ENCODE measurements around the gene CRYM. TPM values are rescaled to one million over a fixed set of nuclear protein-coding genes. Genes with fewer than 3 reads are reported as not detected.

The CRYM gene
- total RNA-seq (2021; ENCODE audit: unreplicated experiment) (4.9 TPM), Bru-seq, nascent RNA (percentile 22 among the genes with signal in this experiment), BruChase-seq, experiment 1, labeled RNA remaining after a 6-hour chase (percentile 21 among the genes with signal in this experiment), BruChase-seq, experiment 2, labeled RNA remaining after a 2-hour chase (percentile 23 among the genes with signal in this experiment)
- polyA plus RNA-seq (2012) = 4.7 and 4.9 TPM in 2 replicates
- long read RNA-seq, partial matches to known transcripts = 4 of 8 reads
- long read RNA-seq, other reads (novel, unspliced or antisense) = 4 of 8 reads

- peak within 1 kb of the TSS; percentile 100 for H3K4me2 ChIP-seq (ENCODE audit: low read length)
- POLR2A ChIA-PET = no interaction called here
- H3K4me1 ChIP-seq (ENCODE audit: control insufficient read depth in 1 of 2, insufficient read depth in 2 of 2, low read length in 2 of 2) = peaks cover 0 to 18% of the 10 kb centered on the region in 2 experiments; a peak in 1 of 4 replicates
- no peaks in the 10 kb centered on the region for H4K20me1 ChIP-seq (ENCODE audit: insufficient read depth)
- peak within 1 kb of the TSS; percentile 44 to 67 for H3K4me3 ChIP-seq (replicated peaks in 1 of 2; ENCODE audit: low read depth in 1 of 2, low read length in 2 of 2)
- CTCF ChIA-PET = interaction anchor here (1.0 to 3.3 kb wide), 2 partner anchors 10 to 90 kb away, joined by 3 to 22 read pairs; no protein-coding TSS in a partner anchor
- no peaks in the 10 kb centered on the region; the same call in 1 of the 2 replicates for H3K27me3 ChIP-seq (ENCODE audit: insufficient read depth, low read length)
- H3K27ac ChIP-seq (ENCODE audit: low read depth, low read length) = no peak within 1 kb of the TSS
- BruUV-seq (replicated peaks) = no TSS peak
- H3K79me2 ChIP-seq (ENCODE audit: insufficient read depth, low read length) = no peaks in the 10 kb centered on the region
- H3K9me2 ChIP-seq (ENCODE audit: insufficient read depth) = no peaks in the 10 kb centered on the region
- H3K9me3 ChIP-seq (ENCODE audit: control insufficient read depth in 1 of 2, insufficient read depth in 1 of 2, low read depth in 1 of 2, low read length in 2 of 2) = no peaks in the 10 kb centered on the region
- peak within 1 kb of the TSS; percentile 81 for H2AFZ ChIP-seq (ENCODE audit: low read depth, low read length, poor library complexity, severe bottlenecking)
- intact Hi-C loops (cut with micrococcal nuclease) = loop anchor here (1.0 kb wide), 1 partner anchor 90 kb away; no protein-coding TSS in a partner anchor
- RAD21 ChIA-PET (ENCODE audit: low non-redundant PET in 1 of 2, low total read pairs in 2 of 2, uncharacterized antibody in 2 of 2, unreplicated experiment in 2 of 2) = no interaction called here
- peak; percentile 98 for ATAC-seq
- no peaks in the 10 kb centered on the region for H3K36me3 ChIP-seq (ENCODE audit: control insufficient read depth in 1 of 2, insufficient read depth in 2 of 2, low read length in 2 of 2)
- DNase-seq (ENCODE audit: low read depth, low spot score) = no peak
- peak within 1 kb of the TSS; percentile 55 for H3K9ac ChIP-seq (ENCODE audit: low read length)
- TF ChIP-seq CBX3 (IDR thresholded peaks at IDR 0.05; ENCODE audit: low read depth) = 0 out of 2 replicates have a peak, but pooled peaks have one; percentile 26
- TF ChIP-seq RAD21 (IDR thresholded peaks at IDR 0.05; ENCODE audit: low read depth) = peak; percentile 48
- no peak for TF ChIP-seq TCF7L2 (IDR thresholded peaks at IDR 0.05; ENCODE audit: borderline replicate concordance, extremely low read depth, insufficient read depth, insufficient read length)
- TF ChIP-seq MAX (IDR thresholded peaks at IDR 0.05) = 0 out of 2 replicates have a peak, but pooled peaks have one; percentile 6
- peak; percentile 37; the same call in 1 of the 2 replicates for TF ChIP-seq POLR2AphosphoS5 (IDR thresholded peaks at IDR 0.05; ENCODE audit: low read depth, low read length)
- peak; percentile 70 for TF ChIP-seq EGR1 (IDR thresholded peaks at IDR 0.05; ENCODE audit: low read depth)
- no peak for TF ChIP-seq EZH2phosphoT487 (IDR thresholded peaks at IDR 0.05; ENCODE audit: borderline replicate concordance)
- peak; percentile 47 to 88 (median 88); a peak in 5 of 6 replicates for TF ChIP-seq CTCF (IDR thresholded peaks at IDR 0.05 in 2 of 3, conservative IDR thresholded peaks at IDR 0.05 in 1 of 3; ENCODE audit: borderline replicate concordance in 1 of 3, insufficient read depth in 1 of 3, low read depth in 2 of 3, low read length in 2 of 3)
Observed at GRCh38 chr16:21277927-21278706, at the start of gene CRYM. TSS of gene CRYM (minus strand) at chr16:21278290. CDS start at chr16:21278251, 39 bp downstream.
